SK-N-SH treated with all-trans-retinoic acid at 6 μM for 48 hours (cell line): ENCODE data around the gene SH3BP5.

Experiments
- CREB5 ChIP-seq: fragments of 250-450 bp; sonication (Bioruptor Pico); IDR thresholded peaks from 2 replicates; pipeline ENCODE4 v1.5.1; 2020; ENCODE audit warnings: low read depth, mild to moderate bottlenecking, moderate library complexity
- PATZ1 ChIP-seq: fragments of 250-450 bp; sonication (Bioruptor Pico); IDR thresholded peaks from 2 replicates; pipeline ENCODE4 v1.8.0; 2020; ENCODE audit warnings: mild to moderate bottlenecking, moderate library complexity, borderline replicate concordance
- SNAI2 ChIP-seq: fragments of 250-450 bp; sonication (Bioruptor Pico); IDR thresholded peaks from 2 replicates; pipeline ENCODE4 v1.5.0; 2020; ENCODE audit warnings: mild to moderate bottlenecking, moderate library complexity
- ZFP30 ChIP-seq: fragments of 450-650 bp; formaldehyde crosslinking; IDR thresholded peaks from 2 replicates; pipeline ENCODE4 v1.5.0; 2022; ENCODE audit warnings: mild to moderate bottlenecking, moderate library complexity
- ZNF8 ChIP-seq: fragments of 450-650 bp; formaldehyde crosslinking; IDR thresholded peaks from 2 replicates; pipeline ENCODE4 v1.5.0; 2020; ENCODE audit warnings: mild to moderate bottlenecking, moderate library complexity

GRCh38 chr3:15256861-15257341 is 75.5 kb downstream of the SH3BP5 start:
- TF ChIP-seq SNAI2 (CRISPR knock-in tag): no peak
- TF ChIP-seq PATZ1: no peak
- no peak for TF ChIP-seq CREB5 (CRISPR knock-in tag)
- TF ChIP-seq ZFP30 (CRISPR knock-in tag): no peak
- TF ChIP-seq ZNF8 (CRISPR knock-in tag): no peak
